ENCODE results near the gene PSMD2. TPM values are rescaled to one million over a fixed set of nuclear protein-coding genes. Genes with fewer than 3 reads are reported as not detected.
"Not testable (repeated sequence)": the region's sequence is repeated elsewhere in the genome, so short reads cannot be mapped to it uniquely, and the experiment has no call there.

PSMD2 gene
- total RNA-seq, 1 donor from 2014 or later = 108 TPM

- peak overlapping the region in 1 of 2 donors; percentile 41 for H3K4me3 ChIP-seq
- H3K4me1 ChIP-seq = peaks cover 48% of the 10 kb centered on the region
- intact Hi-C loops (cut with DNase I) = loop anchor here (1.0 to 10.0 kb wide), 2 partner anchors 24 to 153 kb away; partner anchors contain the start of genes ABCF3 and EIF4G1
- H3K27me3 ChIP-seq = no peaks in the 10 kb centered on the region
- peak overlapping the region; percentile 97 for H3K27ac ChIP-seq
- H3K9me3 ChIP-seq = no peaks in the 10 kb centered on the region
- H3K36me3 ChIP-seq = peaks cover 0 to 26% of the 10 kb centered on the region in 2 donors
- TF ChIP-seq POLR2A (IDR thresholded peaks at IDR 0.05) = no peak
- no peak for TF ChIP-seq POLR2AphosphoS5 (IDR thresholded peaks at IDR 0.05; ENCODE audit: insufficient read depth in 1 of 2, low read depth in 1 of 2)
- no peak for TF ChIP-seq CTCF (IDR thresholded peaks at IDR 0.05)
- no peak for DNase-seq (ENCODE audit: extremely low spot score in 2 of 2)
These were observed 38.9 kb downstream of the PSMD2 start for GRCh38 chr3:184337981-184338380.

GRCh38 chr3:184338511-184338945 lies 39.5 kb downstream of the PSMD2 start:
- Histone ChIP-seq H3K36me3 (peaks cover 0 to 21% of the 10 kb centered on the region in 2 donors), H3K27ac (peak overlapping the region; percentile 97), H3K27me3 (no peaks in the 10 kb centered on the region), H3K9me3 (no peaks in the 10 kb centered on the region), H3K4me1 (peaks cover 48% of the 10 kb centered on the region), H3K4me3 (peak overlapping the region; percentile 14 to 41)
- no peak for DNase-seq (ENCODE audit: extremely low spot score in 2 of 2)
- intact Hi-C loops (cut with DNase I) = loop anchor here (1.0 to 10.0 kb wide), 2 partner anchors 24 to 154 kb away; partner anchors contain the start of genes ABCF3 and EIF4G1
- TF ChIP-seq POLR2A (IDR thresholded peaks at IDR 0.05) (no peak), CTCF (IDR thresholded peaks at IDR 0.05) (no peak), POLR2AphosphoS5 (IDR thresholded peaks at IDR 0.05; ENCODE audit: insufficient read depth in 1 of 2, low read depth in 1 of 2) (peak in 1 of 2 donors; percentile 80)

- Histone ChIP-seq H3K9me3 (no peaks in the 10 kb centered on the region), H3K36me3 (peaks cover 0 to 16% of the 10 kb centered on the region in 2 donors), H3K27me3 (no peaks in the 10 kb centered on the region), H3K4me1 (peaks cover 48% of the 10 kb centered on the region), H3K4me3 (peak overlapping the region; percentile 14 to 41), H3K27ac (peak overlapping the region; percentile 97)
- intact Hi-C loops (cut with DNase I) = loop anchor here (10.0 kb wide), 1 partner anchor 154 kb away; the partner anchor contains the start of gene ABCF3
- DNase-seq (ENCODE audit: extremely low spot score in 2 of 2) = no peak
- TF ChIP-seq POLR2A (IDR thresholded peaks at IDR 0.05) = no peak
- TF ChIP-seq POLR2AphosphoS5 (IDR thresholded peaks at IDR 0.05; ENCODE audit: insufficient read depth in 1 of 2, low read depth in 1 of 2) = no peak
These were observed 40.0 kb downstream of the PSMD2 start for GRCh38 chr3:184339001-184339400.

GRCh38 chr3:184339451-184340135 lies 40.6 kb downstream of the PSMD2 start:
- not testable (repeated sequence) for H3K9me3 ChIP-seq; DNase-seq (ENCODE audit: extremely low spot score in 2 of 2); H3K27me3 ChIP-seq; H3K27ac ChIP-seq; H3K4me3 ChIP-seq
- Histone ChIP-seq H3K36me3 (peaks cover 0 to 14% of the 10 kb centered on the region in 2 donors), H3K4me1 (peaks cover 48% of the 10 kb centered on the region)
- intact Hi-C loops (cut with DNase I) = loop anchor here (10.0 kb wide), 1 partner anchor 155 kb away; the partner anchor contains the start of gene ABCF3

GRCh38 chr3:184341925-184342324 lies 42.9 kb downstream of the PSMD2 start:
- Histone ChIP-seq H3K9me3 (no peaks in the 10 kb centered on the region), H3K27me3 (no peaks in the 10 kb centered on the region), H3K36me3 (peaks cover 0 to 14% of the 10 kb centered on the region in 2 donors), H3K4me3 (no peak overlapping the region), H3K4me1 (peaks cover 38% of the 10 kb centered on the region), H3K27ac (no peak overlapping the region)
- intact Hi-C loops (cut with DNase I) = no loop called here
- TF ChIP-seq CTCF (IDR thresholded peaks at IDR 0.05) = no peak
- TF ChIP-seq POLR2A (IDR thresholded peaks at IDR 0.05) = no peak
- TF ChIP-seq POLR2AphosphoS5 (IDR thresholded peaks at IDR 0.05; ENCODE audit: insufficient read depth in 1 of 2, low read depth in 1 of 2) = peak in 1 of 2 donors; percentile 55
- no peak for DNase-seq (ENCODE audit: extremely low spot score in 2 of 2)

Data from vagina (tissue), 2 donors.